Colonic mucosa (tissue), 4 donors: ENCODE measurements around the gene EIF4H. TPM values are rescaled to one million over a fixed set of nuclear protein-coding genes. Genes with fewer than 3 reads are reported as not detected.

Experiments
- DNase-seq: peaks from one replicate; pipeline ENCODE4 v3.0.0-alpha.2; 2020
- H3K27ac ChIP-seq: fragments of 200-600 bp; one replicate; pipeline ENCODE4 v1.8.0; 2021
- H3K27me3 ChIP-seq: fragments of 200-600 bp; one replicate; pipeline ENCODE4 v1.8.0; 2021
- H3K36me3 ChIP-seq: fragments of 200-600 bp; one replicate; pipeline ENCODE4 v1.8.0; 2021
- H3K4me1 ChIP-seq: fragments of 200-600 bp; one replicate; pipeline ENCODE4 v1.8.0; 2021; ENCODE audit warnings: mild to moderate bottlenecking
- H3K4me3 ChIP-seq: fragments of 200-600 bp; one replicate; pipeline ENCODE4 v1.8.0; 2021
- H3K9ac ChIP-seq, 2 donors: one replicate each; pipeline ENCODE4 v1.7.0; 2013; ENCODE audit warnings: control low read depth in 2 of 2, low read depth in 2 of 2, low read length in 2 of 2
- H3K9me3 ChIP-seq: fragments of 200-600 bp; one replicate; pipeline ENCODE4 v1.8.0; 2021
- CTCF ChIP-seq: fragments of 200-600 bp; IDR thresholded peaks from one replicate; pipeline ENCODE4 v1.8.0; 2022; ENCODE audit warnings: antibody characterized with exemption, mild to moderate bottlenecking
- intact Hi-C: fragments of 100-400 bp; cut with DNase I; formaldehyde crosslinking; loops from one replicate; pipeline ENCODE4 v1.14.1; 2022
- total RNA-seq, 2 donors: library from RNA; stranded (reverse); fragmentation: NEBNext Ultra II Directional in 1 of 2; extraction: Animal tissue kit (Norgen Biotek cat#: 25700) in 1 of 2; gene quantifications; one replicate each; pipeline ENCODE4 v1.2.1, GENCODE V29; 2021
- donor health status: healthy.
- donor health status: DM: no; HTN: no; CAD: no.
- donor health status: DM: no; HTN: no; CAD: no.

EIF4H gene
- total RNA-seq, 2 donors from 2014 or later, result 297 to 302 TPM

- H3K9me3 ChIP-seq, result no peaks in the 10 kb centered on the region
- DNase-seq, result no peak
- H3K4me1 ChIP-seq, result no peaks in the 10 kb centered on the region
- H3K27ac ChIP-seq, result no peak overlapping the region
- no peak overlapping the region for H3K9ac ChIP-seq
- TF ChIP-seq CTCF, result no peak
- H3K4me3 ChIP-seq, result no peak overlapping the region
- H3K36me3 ChIP-seq, result no peaks in the 10 kb centered on the region
- intact Hi-C loops, result no loop called here
- H3K27me3 ChIP-seq, result no peaks in the 10 kb centered on the region
Observed at GRCh38 chr7:74149071-74149470, 25.1 kb upstream of the EIF4H start.

GRCh38 chr7:74149603-74150002 lies 24.6 kb upstream of the EIF4H start:
- TF ChIP-seq CTCF, result no peak
- Histone ChIP-seq H3K4me1 (no peaks in the 10 kb centered on the region), H3K9me3 (no peaks in the 10 kb centered on the region), H3K4me3 (no peak overlapping the region), H3K27me3 (no peaks in the 10 kb centered on the region), H3K27ac (no peak overlapping the region), H3K36me3 (no peaks in the 10 kb centered on the region), H3K9ac (no peak overlapping the region)
- DNase-seq, result no peak
- intact Hi-C loops, result no loop called here

GRCh38 chr7:74153736-74154135 lies 20.4 kb upstream of the EIF4H start:
- H3K9ac ChIP-seq, result no peak overlapping the region
- intact Hi-C loops, result no loop called here
- no peaks in the 10 kb centered on the region for H3K36me3 ChIP-seq
- no peak for TF ChIP-seq CTCF
- no peaks in the 10 kb centered on the region for H3K4me1 ChIP-seq
- DNase-seq, result no peak
- H3K9me3 ChIP-seq, result no peaks in the 10 kb centered on the region
- no peak overlapping the region for H3K4me3 ChIP-seq
- H3K27ac ChIP-seq, result no peak overlapping the region
- H3K27me3 ChIP-seq, result no peaks in the 10 kb centered on the region

DNA sequence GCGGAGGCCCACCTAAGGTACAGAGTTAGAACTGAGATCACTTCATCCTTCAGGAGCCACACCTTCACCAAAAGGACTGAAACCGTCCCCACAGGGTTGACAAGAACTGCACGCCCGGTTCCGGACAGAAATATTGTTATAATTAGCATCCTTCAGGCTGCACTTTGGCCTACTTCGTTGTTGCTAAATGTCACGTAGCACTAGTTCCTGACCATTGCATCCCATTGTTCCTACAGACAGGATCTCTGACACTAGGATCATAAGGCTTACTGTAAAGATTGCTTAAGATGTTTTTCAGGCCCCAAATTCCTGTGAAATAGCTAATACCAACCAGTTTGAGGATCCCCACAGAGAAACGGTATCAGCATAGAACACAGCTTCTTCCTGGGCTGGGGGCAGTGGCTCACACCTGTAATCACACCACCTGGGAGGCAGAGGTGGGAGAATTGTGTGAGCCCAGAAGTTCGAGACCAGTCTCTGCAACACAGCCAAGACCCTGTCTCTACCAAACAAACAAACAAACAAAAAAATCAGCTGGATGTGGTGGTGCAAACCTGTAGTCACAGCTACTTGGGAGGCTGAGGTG lies 18.3 kb upstream of the EIF4H start:
- H3K4me1 ChIP-seq, result no peaks in the 10 kb centered on the region
- no peak for DNase-seq
- no peaks in the 10 kb centered on the region for H3K27me3 ChIP-seq
- no peak overlapping the region for H3K9ac ChIP-seq
- H3K27ac ChIP-seq, result no peak overlapping the region
- no peak for TF ChIP-seq CTCF
- H3K9me3 ChIP-seq, result no peaks in the 10 kb centered on the region
- H3K36me3 ChIP-seq, result no peaks in the 10 kb centered on the region
- H3K4me3 ChIP-seq, result no peak overlapping the region
- intact Hi-C loops, result no loop called here

DNA sequence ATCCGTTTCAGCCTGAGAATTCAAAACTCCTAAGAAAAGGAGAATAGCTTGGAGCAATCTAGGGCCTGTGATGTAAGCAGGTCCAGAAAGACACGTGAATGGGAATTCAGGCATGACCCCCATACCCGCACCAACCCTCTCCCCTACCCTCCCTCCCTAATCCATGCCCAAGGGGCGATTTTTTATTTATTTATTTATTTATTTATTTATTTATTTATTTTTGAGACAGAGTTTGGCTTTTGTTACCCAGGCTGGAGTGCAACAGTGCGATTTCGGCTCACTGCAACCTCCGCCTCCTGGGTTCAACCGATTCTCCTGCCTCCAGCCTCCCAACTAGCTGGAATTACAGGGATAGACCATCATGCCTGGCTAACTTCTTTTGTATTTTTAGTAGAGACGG lies 16.6 kb upstream of the EIF4H start:
- H3K9me3 ChIP-seq, result no peaks in the 10 kb centered on the region
- no peaks in the 10 kb centered on the region for H3K27me3 ChIP-seq
- H3K4me3 ChIP-seq, result no peak overlapping the region
- H3K36me3 ChIP-seq, result no peaks in the 10 kb centered on the region
- TF ChIP-seq CTCF, result no peak
- H3K27ac ChIP-seq, result no peak overlapping the region
- intact Hi-C loops, result no loop called here
- no peaks in the 10 kb centered on the region for H3K4me1 ChIP-seq
- no peak overlapping the region for H3K9ac ChIP-seq
- DNase-seq, result no peak
